ENCODE results near the gene CORO2B.

GRCh38 chr15:68676926-68677325 lies 98.1 kb downstream of the CORO2B start:
- no peak for TF ChIP-seq CTCF (IDR thresholded peaks at IDR 0.05; ENCODE audit: low read length)
- TF ChIP-seq EZH2 (optimal IDR thresholded peaks at IDR 0.05; ENCODE audit: low read depth, low read length), result no peak
- no peak for TF ChIP-seq EZH2phosphoT487 (IDR thresholded peaks at IDR 0.05; ENCODE audit: low read length)
